Subcutaneous adipose tissue (tissue), 4 donors: ENCODE measurements around the gene ALS2CL. TPM values are rescaled to one million over a fixed set of nuclear protein-coding genes. Genes with fewer than 3 reads are reported as not detected.

Experiments used
- CTCF ChIP-seq: fragments of 450-650 bp; IDR thresholded peaks from one replicate; pipeline ENCODE4 v1.5.1; 2016; ENCODE audit warnings: low read depth, mild to moderate bottlenecking, control low read depth, antibody characterized with exemption, moderate library complexity
- total RNA-seq, 4 donors: library from RNA; depleted of rRNA; stranded (reverse); fragments of >200 nt; gene quantifications; one replicate each; pipeline ENCODE4 v1.1.0, GENCODE V29; 2016

ALS2CL gene
- total RNA-seq, 4 donors from 2014 or later = 4.4 to 30.3 (median 7.8) TPM

GRCh38 chr3:46710229-46710628 is 16.8 kb upstream of the ALS2CL start:
- TF ChIP-seq CTCF = no peak

- no peak for TF ChIP-seq CTCF
Observed at GRCh38 chr3:46709721-46710120, 16.2 kb upstream of the ALS2CL start.

GRCh38 chr3:46709157-46709654 is 15.7 kb upstream of the ALS2CL start:
- TF ChIP-seq CTCF = no peak

- TF ChIP-seq CTCF = no peak
Observed at GRCh38 chr3:46708401-46709156, 15.1 kb upstream of the ALS2CL start.

GRCh38 chr3:46707601-46708011 is 14.1 kb upstream of the ALS2CL start:
- no peak for TF ChIP-seq CTCF

- TF ChIP-seq CTCF = no peak
Observed at GRCh38 chr3:46706771-46707582, 13.5 kb upstream of the ALS2CL start.

- TF ChIP-seq CTCF = no peak
Observed at GRCh38 chr3:46705751-46706552, 12.5 kb upstream of the ALS2CL start.
